ENCODE results near the gene HAO1. TPM values are rescaled to one million over a fixed set of nuclear protein-coding genes. Genes with fewer than 3 reads are reported as not detected.

HAO1 gene
- total RNA-seq, 1 donor from 2014 or later = not detected

- H3K27ac Mint-ChIP-seq = no peak overlapping the region
- TF ChIP-seq CTCF (IDR thresholded peaks at IDR 0.05) = no peak
- no peak overlapping the region for H3K4me3 Mint-ChIP-seq
Measured at GRCh38 chr20:7883309-7883708, 56.9 kb downstream of the HAO1 start.

GRCh38 chr20:7882076-7882475 is 58.2 kb downstream of the HAO1 start:
- ChIA-PET CTCF (no interaction called here), POLR2A (no interaction called here)
- Mint-ChIP-seq H3K4me3 (no peak overlapping the region), H3K27ac (no peak overlapping the region), H3K36me3 (ENCODE audit: low read depth) (no peaks in the 10 kb centered on the region), H3K4me1 (no peaks in the 10 kb centered on the region), H3K27me3 (peaks cover 1% of the 10 kb centered on the region), H3K9me3 (no peaks in the 10 kb centered on the region)
- intact Hi-C loops (cut with micrococcal nuclease) = no loop called here
- DNase-seq (no peak), ATAC-seq (ENCODE audit: low read depth) (no peak)
- no peak for TF ChIP-seq CTCF (IDR thresholded peaks at IDR 0.05)

More at GRCh38 chr20:7883309-7883708, 56.9 kb downstream of the HAO1 start:
- ChIA-PET POLR2A (no interaction called here), CTCF (no interaction called here)
- DNase-seq = no peak
- Mint-ChIP-seq H3K36me3 (ENCODE audit: low read depth) (no peaks in the 10 kb centered on the region), H3K9me3 (no peaks in the 10 kb centered on the region), H3K27me3 (no peaks in the 10 kb centered on the region), H3K4me1 (no peaks in the 10 kb centered on the region)
- no peak for ATAC-seq (ENCODE audit: low read depth)
- intact Hi-C loops (cut with micrococcal nuclease) = no loop called here

GRCh38 chr20:7881551-7881950 is 58.7 kb downstream of the HAO1 start:
- CTCF ChIA-PET = no interaction called here

GRCh38 chr20:7879883-7880282 is 60.4 kb downstream of the HAO1 start:
- no peaks in the 10 kb centered on the region for H3K36me3 Mint-ChIP-seq (ENCODE audit: low read depth)
- no peaks in the 10 kb centered on the region for H3K4me1 Mint-ChIP-seq
- CTCF ChIA-PET = no interaction called here
- H3K27ac Mint-ChIP-seq = no peak overlapping the region
- DNase-seq = no peak
- H3K4me3 Mint-ChIP-seq = no peak overlapping the region
- TF ChIP-seq CTCF (IDR thresholded peaks at IDR 0.05) = no peak
- POLR2A ChIA-PET = no interaction called here
- H3K9me3 Mint-ChIP-seq = no peaks in the 10 kb centered on the region
- intact Hi-C loops (cut with micrococcal nuclease) = no loop called here
- ATAC-seq (ENCODE audit: low read depth) = no peak
- H3K27me3 Mint-ChIP-seq = peaks cover 1% of the 10 kb centered on the region

More at GRCh38 chr20:7881551-7881950, 58.7 kb downstream of the HAO1 start:
- TF ChIP-seq CTCF (IDR thresholded peaks at IDR 0.05) = no peak
- H3K9me3 Mint-ChIP-seq = no peaks in the 10 kb centered on the region
- ATAC-seq (ENCODE audit: low read depth) = no peak
- H3K4me1 Mint-ChIP-seq = no peaks in the 10 kb centered on the region
- H3K4me3 Mint-ChIP-seq = no peak overlapping the region
- peaks cover 1% of the 10 kb centered on the region for H3K27me3 Mint-ChIP-seq
- DNase-seq = no peak
- H3K36me3 Mint-ChIP-seq (ENCODE audit: low read depth) = no peaks in the 10 kb centered on the region
- intact Hi-C loops (cut with micrococcal nuclease) = no loop called here
- H3K27ac Mint-ChIP-seq = no peak overlapping the region
- POLR2A ChIA-PET = no interaction called here

- Mint-ChIP-seq H3K27me3 (no peaks in the 10 kb centered on the region), H3K36me3 (ENCODE audit: low read depth) (no peaks in the 10 kb centered on the region), H3K9me3 (peaks cover 2% of the 10 kb centered on the region), H3K4me1 (no peaks in the 10 kb centered on the region), H3K27ac (no peak overlapping the region), H3K4me3 (no peak overlapping the region)
- intact Hi-C loops (cut with micrococcal nuclease) = no loop called here
- POLR2A ChIA-PET = no interaction called here
- CTCF ChIA-PET = no interaction called here
- ATAC-seq (ENCODE audit: low read depth) (no peak), DNase-seq (no peak)
- no peak for TF ChIP-seq CTCF (IDR thresholded peaks at IDR 0.05)
Measured at GRCh38 chr20:7868108-7868507, 72.2 kb downstream of the HAO1 start.
